Renal cortical epithelial cell (primary cell): ENCODE results near the gene RTN1. TPM values are rescaled to one million over a fixed set of nuclear protein-coding genes. Genes with fewer than 3 reads are reported as not detected.

Source experiments
- DNase-seq: peaks from one replicate; pipeline ENCODE4 v3.0.0-alpha.2; 2011; ENCODE audit warnings: low read depth
- total RNA-seq: library from RNA; depleted of rRNA; stranded (reverse); fragments of >200 nt; gene quantifications from 2 replicates; pipeline ENCODE4 v1.2.3, GENCODE V29; 2014

RTN1 gene
- total RNA-seq, 1 donor from 2014 or later: 0.05 TPM

DNA sequence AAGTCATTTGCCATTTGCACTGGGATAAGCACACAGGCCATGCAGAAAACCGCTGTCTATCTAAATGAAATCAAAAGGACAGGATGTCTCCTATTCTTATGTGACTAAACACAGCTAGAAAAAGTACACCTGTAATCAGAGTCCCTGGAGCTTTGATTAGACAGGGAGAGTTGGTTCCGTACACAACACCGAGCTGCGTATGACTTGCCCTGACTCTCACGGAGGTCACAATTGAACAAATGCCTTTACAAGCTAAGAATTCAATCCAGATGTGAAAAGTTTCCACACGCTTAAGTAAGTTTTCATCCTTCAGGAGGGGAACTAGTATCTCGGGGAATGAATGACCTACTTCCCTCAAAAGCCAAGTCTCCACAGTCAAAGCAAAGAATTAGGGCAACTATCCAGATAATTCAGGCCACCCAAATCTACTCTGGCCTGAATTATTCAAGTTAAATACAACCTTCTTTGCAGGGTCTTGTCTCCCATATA, 67.5 kb downstream of the RTN1 start:
- DNase-seq: no peak

DNA sequence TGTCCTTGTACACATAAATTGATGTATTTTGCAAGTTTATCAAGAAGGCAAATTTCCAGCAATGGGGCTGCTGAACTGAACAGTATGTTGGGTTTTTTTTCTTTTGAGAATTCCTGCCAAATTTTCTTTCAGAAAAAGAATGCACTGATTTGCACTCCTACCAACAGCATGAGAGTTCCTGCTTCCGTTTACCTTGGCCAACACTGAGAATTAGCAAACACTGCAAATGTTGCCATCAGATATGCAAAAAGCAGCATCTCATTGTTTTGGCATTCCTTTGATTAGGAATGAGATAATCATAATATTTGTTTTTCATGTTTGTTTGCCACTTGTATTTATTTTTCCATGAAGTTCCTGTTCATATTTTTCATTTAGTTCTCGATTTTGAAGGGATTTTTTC, 82.4 kb downstream of the RTN1 start:
- DNase-seq: no peak

DNA sequence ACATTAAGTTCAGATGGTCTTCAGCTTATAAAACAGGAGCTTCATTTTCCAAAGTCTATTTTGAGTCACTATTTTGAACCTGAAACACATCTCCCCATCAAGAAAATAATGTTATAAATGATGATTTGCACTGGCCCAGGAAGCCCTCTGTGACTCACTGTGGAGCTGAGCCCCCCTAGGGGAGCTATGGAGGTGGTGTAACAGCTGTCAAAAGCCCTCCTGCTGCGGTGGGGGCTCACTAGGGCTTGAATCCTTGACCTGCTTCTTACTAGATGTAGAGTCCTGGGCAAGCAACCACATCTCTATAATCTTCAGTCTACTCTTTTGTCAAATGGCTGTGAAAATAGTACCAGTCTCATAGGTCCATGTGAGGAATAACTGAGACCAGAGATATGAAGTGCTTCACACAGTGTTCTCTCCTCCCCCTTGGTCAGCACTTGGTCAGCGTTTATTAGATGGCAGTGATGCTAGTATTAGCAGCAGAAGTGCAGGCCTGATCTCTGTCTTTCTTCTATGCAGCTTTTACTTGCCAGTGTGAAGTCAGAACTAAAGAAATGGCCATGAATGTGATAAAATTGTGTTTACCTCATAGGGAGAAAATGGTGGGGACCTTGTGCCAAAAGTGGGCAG, 83.4 kb downstream of the RTN1 start:
- DNase-seq: no peak

DNA sequence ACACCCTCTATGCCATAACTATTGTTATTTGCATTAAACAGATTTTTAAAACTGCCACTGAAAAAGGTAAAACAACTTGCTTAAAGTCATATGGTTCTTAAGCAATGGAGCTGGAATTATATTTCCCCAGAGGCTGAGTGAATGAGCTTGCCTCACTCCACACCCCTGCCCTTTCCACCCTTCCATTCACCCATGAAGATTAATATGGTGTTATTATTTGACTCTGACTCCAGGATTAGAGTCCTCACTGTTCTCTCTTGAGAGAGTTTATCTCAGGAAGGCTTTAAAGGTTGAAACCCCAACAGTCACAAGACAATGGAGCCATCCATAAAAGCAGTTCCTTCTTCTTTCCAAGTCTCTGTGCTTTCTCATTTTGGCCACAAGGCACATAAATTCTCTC, 84.9 kb downstream of the RTN1 start:
- no peak for DNase-seq

DNA sequence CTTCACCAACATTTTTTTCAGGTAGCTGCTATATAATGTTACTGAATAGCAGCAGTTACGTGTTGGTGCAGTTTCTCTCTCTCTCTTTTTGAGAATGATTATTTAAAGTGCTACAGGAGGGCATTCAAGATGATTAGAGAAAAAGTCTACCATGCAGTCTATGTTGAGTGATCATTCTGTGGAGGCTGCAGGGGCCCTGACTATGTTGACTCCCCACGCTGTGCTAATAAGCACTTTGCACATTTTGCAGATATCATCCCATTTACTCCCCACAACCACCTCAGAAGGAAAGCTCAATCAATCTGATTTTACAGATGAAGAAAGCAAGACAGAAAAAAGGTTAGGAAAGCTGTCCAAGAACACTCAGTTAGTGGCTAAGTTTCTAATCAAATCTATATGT, 87.8 kb downstream of the RTN1 start:
- DNase-seq: no peak

DNA sequence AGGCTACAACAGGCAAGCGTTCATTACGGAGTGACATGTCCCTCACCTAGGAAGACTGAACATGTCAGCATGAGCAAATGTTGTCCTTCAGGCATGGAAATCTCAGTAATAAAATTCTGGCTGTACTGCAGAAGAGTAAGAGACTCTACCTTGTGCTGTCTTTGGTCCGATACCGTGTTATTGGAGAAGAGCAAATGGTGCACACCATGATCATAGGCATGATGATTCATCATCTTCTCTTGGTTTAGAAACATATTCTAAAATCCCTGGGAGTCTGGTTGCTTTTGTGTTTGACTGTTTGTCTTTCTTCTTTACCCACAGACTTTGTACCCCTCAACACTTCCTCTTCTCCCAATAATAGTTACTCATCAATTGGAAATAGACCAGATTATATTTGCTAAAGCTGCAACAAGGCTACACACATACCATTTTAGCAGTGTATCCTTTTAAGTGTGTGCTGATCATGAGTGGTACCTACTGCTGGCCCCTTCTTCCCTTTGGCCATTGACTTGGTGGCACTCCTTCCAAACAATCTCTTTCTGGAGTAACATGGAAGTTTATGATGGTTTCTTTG, 93.5 kb downstream of the RTN1 start:
- DNase-seq: no peak

DNA sequence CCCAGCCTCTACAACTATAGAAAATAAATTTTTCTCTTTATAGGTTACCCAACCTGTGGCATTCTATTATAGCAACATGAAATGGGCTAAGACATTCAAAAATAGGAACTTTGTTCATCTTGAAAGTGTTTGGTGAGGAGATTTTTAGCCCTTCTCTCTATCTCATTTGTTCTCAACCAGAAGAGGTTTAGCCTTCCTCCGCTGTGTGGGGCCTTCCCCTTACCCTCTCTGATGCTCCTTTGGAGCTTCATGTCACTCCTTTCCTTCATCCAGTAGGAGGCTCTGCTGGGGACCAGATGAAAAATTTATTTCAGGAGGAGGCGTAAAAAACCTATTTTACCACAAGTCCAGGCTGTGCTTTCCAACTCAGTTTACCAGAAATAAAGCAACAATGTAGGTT, 94.1 kb downstream of the RTN1 start:
- DNase-seq: no peak

DNA sequence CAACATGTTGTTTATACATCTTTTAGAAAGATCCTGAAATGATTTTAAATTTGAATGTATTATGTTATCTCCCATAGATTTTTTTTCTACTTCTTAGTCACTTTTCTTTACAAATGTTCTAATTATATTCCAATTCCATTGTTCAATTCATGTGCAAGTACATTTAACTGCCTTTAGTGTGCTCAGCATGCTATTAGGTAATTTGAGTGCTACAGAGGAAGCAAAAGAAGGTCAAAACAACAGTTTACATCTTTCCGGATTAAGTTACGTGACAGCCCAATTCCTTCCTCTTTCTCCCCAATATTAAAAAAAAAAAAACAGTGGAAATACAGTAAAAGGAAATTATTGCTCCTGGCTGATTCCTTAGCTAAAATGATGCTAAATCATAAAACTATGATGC, 98.3 kb downstream of the RTN1 start:
- DNase-seq: no peak

DNA sequence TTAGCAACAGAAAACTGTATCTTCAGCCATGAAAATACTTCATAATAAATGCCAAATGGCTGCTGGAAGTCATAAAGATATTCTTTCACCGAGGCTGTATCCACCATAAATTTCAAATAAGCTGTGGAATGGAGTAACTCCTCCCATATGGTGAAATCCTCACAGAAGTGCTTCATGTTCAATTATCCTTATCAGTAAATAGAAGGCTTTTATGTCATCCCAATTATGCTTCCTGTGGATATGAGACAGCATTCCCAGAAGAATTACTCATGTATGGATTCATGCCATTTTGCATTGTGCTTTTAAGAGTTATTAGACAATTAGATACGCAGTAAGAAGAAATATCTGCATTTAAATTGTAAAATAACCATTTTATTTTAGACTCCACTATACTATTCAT, 99.0 kb downstream of the RTN1 start:
- peak; percentile 1 for DNase-seq

DNA sequence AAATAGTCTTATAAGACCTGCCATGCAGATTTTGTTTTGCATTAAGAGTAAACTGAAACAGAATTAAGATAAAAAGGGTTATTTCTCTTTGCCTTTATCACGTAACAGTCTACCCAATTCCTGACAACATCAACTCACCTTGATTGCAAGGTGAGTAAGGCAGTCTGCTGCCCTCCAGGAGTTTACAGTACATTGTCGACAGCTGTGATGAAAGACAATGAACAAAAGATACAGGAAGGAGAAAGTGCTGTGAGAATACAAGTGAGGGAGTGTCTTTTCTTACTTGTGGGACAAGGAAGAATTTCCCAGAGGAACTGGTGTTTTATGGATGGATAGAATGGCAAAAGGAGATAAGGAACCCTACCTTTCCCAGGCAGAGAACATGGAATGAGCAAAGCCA, 101.0 kb downstream of the RTN1 start:
- DNase-seq: no peak

DNA sequence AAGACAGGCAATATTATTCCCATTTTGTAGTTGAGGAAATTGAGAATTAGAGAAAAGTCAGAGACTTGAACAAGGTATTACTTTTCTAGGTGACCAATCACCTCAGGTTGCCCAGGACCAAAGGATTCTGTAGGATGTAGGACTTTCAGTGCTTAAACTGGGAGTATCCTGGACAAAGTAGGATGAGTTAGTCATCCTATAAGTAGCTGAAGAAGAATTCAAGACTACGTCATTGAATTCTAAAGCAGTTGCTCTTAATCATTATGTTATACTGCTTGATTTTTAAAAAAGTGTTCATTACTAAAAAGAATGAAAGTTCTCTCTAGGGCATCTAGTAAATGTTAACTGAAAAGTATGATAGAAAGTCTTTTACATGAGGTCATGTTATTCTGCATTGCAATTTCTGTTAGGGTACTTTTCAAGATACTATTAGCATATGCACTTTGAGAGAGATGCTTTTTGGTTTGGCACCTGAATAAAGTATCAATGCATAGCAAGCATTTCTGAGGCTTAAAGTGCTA, 101.7 kb downstream of the RTN1 start:
- no peak for DNase-seq

DNA sequence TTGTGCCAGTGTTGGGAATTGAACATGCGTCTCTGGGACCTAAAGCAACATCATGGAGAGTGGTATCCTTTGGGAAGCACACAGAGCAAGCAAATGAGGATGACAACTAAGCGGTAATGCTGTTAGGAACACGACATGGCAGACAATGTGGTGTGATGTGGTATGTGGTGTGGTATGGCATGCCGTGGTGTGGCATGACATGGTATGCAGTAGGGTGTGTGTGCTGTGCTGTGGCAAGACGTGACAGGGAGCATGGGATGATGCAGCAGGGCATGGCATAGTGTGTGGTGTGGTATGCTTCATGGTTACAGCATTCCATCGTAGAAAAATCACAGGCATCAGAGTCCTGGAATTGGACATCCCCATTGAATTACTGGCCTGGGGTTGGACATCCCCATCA, 108.7 kb downstream of the RTN1 start:
- no peak for DNase-seq

DNA sequence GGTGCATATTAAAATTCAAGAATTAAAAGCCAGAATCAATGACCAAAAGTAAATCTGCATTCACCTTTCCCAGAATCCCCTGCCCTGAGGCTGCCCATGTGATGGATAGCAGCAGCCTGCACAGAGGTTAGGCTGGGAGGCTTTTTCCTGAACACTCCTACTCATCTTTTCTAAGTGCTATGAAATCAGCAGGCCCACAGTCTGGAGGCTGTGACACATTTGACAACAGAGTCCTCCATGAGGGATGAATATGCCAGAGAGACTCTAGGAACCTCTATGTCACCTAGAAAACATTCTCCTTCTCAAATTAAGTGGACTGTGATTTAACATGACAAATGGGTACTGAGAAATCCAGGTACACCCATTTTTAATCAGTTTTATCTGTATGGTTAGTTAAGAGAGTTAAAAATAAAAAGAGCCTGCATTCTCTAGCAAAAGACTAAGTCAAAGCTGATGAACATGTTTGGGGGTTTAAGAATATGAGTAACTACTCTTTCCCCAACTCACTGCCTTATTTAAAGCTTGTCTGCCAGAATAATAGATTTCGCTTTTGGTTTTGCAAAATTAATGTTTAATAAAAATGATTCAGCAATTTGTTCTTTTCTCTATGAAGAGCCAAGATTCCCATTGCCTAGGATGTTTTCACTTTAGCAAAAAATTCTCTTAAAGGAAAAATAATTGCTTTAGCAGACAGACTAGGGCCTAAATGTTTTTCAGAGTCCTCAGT, 115.0 kb downstream of the RTN1 start:
- no peak for DNase-seq

DNA sequence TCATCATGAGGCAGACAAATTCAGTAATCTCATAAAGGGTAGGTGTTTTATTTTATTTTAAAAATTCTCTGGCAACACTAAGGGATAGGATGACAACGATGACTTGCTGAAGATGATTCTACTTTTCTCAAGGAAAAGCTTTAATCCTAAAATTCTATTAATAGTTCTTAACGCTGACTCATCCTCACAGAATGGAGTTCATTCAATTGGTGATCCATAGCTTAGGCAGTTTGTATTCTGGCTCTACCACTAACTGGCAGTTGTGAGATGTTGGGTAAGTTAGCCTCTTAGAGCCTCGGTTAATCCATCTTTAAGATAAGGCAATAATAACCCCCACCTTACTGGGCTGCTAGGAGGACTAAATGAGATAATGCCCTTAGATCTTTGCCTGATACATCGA, 116.3 kb downstream of the RTN1 start:
- DNase-seq: no peak

DNA sequence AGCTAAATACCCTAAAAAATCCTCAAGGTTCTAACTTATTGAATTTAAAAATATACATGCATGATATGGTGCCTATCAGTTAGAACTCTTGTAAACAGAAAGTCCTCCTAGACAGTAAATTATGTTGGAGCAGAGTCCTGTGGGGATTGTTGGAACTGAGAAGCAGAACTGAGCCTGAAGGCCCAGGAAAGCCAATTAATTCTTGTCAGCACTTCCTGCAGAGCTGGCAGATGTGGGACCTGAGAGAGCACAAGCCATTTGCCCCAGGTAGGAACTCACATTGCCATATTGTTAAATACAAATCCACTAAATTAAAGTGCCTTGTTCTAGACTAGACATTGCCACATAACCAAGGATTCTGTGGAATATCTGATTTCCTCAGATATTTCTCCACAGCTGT, 117.1 kb downstream of the RTN1 start:
- DNase-seq: no peak

DNA sequence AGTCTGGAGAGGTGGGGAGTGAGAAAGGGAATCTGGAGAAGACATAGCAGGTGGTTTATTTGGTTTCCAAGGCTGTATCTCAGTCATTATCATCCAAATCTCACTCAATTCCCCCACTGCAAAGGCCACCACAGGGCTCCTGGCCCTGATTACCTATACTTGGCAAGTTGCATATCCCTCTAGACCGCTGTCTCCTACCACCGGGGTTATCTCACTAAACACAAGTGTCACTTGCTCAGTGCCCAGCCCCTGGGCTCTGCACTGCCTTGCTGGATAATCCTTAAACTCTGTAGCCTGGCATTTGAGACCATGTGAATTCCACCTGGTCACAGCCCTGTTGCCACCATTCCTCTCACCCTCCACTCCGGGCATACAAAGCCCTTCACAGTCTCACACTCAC, 119.0 kb downstream of the RTN1 start:
- DNase-seq: no peak

DNA sequence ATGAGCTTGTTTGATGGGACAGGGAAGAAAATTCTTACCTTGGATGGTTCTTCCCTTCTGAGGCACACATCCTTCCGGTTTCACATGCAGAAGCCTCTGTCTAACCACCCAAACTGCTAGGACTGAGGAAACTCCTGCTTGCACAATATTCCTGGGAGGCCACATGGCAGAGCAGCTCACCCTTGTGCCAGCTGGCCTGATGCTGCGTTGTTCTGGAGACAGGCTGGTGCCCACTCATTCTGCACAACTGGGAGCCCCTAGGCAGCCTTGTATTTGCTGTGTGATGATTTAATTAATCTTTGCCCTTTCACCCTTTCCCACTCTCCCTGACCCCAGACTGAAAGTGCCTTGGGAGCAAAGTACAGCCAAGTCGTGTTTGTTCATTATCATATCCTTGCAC, 130.8 kb downstream of the RTN1 start:
- no peak for DNase-seq

DNA sequence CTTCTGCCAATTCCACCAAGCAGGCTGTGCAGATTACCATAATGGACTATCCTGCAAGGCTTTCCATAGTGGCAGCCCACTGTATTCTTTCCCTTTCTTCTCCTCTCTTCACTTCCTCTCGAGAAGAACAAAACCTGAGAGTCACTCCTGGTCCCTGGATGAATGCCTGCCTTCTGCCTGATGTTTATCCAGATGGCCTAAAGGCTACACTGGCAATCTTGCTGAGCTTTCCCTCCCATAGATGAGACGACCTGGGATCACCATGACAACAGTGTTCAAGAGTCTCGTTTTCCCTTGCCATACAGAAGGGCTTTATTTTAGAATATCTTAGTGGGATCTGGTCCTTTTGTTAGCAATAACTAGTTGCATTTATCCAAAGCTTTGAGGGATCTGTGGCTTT, 142.3 kb downstream of the RTN1 start:
- DNase-seq: no peak

DNA sequence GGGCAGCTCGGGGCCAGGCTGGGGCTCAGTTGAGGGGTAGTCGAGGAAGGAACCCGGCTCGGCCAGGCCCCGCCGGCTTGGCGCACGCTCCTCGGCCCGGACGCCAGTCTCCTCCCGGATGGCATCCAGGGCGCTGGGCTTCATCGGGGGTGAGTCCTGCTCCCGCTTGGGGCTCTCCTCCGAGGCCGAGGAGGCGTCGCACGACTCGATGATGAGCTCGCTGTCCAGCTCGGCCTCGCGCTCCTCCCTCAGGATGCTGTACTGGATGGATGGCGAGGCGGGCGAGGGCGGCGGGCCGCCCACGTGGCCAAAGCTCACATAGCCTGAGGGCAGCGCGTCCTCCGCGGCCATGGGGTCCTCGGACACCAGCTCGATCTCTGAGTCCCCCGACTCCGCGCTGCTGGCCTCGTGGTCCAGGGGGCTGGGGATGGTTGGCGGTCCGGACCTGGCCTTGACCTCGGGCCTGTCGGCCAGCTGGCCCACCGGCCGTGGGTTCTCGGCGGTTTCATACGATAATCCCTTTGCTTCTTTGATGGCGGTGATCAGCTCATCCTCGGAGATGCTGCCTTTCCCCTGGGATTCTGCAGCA, 143.4 kb downstream of the RTN1 start:
- DNase-seq: no peak

DNA sequence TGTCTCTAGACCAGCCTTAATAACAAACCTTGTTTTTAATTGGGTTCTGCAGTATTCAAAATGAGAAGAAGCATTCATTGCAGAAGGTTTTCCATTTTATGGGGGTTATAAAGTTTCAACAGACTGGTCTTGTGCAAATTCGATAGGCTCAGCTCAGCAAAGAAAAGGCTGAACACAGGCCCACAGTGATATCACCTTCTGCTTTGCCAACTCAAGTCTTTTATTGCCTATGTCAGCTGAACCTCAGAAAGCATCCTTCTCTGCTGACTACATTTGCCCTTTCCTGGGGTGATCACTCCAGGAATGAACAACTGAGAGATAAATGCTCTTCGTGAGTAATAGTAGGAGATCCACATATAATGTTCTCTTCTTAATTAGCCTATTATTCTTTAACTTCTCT, 159.5 kb downstream of the RTN1 start:
- DNase-seq: no peak

DNA sequence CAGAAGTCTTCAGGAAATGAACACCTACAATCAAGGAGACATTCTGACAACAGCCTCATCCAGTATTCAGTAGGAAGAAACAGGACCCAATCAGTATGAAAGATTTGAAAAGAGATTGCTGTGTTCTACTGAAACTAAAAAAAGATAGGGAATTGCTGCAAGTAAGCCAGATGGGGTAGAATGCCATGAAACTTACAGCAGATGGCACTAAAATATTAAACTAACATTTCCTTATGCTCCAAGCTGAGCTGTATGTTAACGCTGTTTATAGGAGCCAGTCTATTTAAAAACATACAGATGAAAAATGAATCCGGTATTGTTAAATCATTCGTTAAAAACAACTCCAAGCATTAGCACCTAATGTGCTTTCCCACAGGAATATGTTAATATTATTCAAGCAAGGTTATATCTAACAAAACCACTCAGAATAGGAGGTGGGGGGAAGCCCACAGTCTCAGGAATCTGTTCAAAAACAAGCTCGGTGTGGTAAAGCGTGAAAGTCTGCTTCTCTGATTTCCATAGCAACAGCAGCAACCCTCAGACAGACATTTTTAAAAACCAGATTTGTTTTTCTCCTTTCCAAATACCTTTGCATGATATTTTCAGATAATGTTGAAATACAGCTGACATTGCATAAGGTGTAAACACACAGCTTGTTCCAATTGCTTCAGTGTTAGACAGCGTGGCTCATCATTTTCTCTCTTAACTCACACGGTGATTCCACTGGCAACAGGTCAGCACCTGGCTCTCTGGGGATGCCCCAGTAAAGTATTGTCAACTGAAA, 162.6 kb downstream of the RTN1 start:
- no peak for DNase-seq

DNA sequence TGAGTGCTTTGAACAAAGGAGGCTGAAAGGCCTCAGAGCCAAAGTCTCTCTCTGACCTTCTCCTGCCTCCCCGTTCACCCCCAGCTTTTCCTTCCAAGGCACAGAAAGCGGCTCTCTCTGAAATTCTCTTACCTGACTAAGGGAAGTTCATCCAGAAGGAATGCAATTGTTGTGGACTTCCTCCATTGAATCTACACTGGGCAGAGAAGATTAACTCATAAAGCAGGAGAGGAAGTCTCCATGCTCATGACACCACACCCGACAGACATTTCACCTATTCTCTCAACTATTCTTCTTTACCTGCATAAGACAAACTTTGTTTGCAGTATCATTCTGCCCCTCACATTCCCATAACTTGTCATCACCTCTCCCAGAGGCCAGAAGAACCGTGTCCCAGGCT, 164.7 kb downstream of the RTN1 start:
- no peak for DNase-seq
